GM21515 (cell line): ENCODE data around the gene CLASP1.
"Not testable (repeated sequence)": the region's sequence is repeated elsewhere in the genome, so short reads cannot be mapped to it uniquely, and the experiment has no call there.

Experiments used
- ATAC-seq: cut with Tn5 transposase; IDR thresholded peaks from one replicate; pipeline ENCODE4 v1.9.1; 2021; ENCODE audit not compliant: unreplicated experiment

CLASP1 gene

GRCh38 chr2:121478358-121478995 is 170.8 kb downstream of the CLASP1 start:
- not testable (repeated sequence) for ATAC-seq

- no peak for ATAC-seq
Measured at GRCh38 chr2:121476684-121477083, 172.6 kb downstream of the CLASP1 start.

- no peak for ATAC-seq
Measured at GRCh38 chr2:121475811-121476571, 173.3 kb downstream of the CLASP1 start.

- ATAC-seq = no peak
Measured at GRCh38 chr2:121473512-121473911, 175.8 kb downstream of the CLASP1 start.

- no peak for ATAC-seq
Measured at GRCh38 chr2:121472470-121472993, 176.7 kb downstream of the CLASP1 start.

- no peak for ATAC-seq
Measured at GRCh38 chr2:121471532-121472469, 177.5 kb downstream of the CLASP1 start.

- ATAC-seq = no peak
Measured at GRCh38 chr2:121470917-121471316, 178.3 kb downstream of the CLASP1 start.

GRCh38 chr2:121469356-121469755 is 179.9 kb downstream of the CLASP1 start:
- ATAC-seq = no peak

- ATAC-seq = no peak
Measured at GRCh38 chr2:121468936-121469335, 180.3 kb downstream of the CLASP1 start.

GRCh38 chr2:121459291-121459690 is 190.0 kb downstream of the CLASP1 start:
- no peak for ATAC-seq

GRCh38 chr2:121456325-121456724 is 192.9 kb downstream of the CLASP1 start:
- no peak for ATAC-seq

GRCh38 chr2:121455446-121455845 is 193.8 kb downstream of the CLASP1 start:
- no peak for ATAC-seq

- no peak for ATAC-seq
Measured at GRCh38 chr2:121454549-121455090, 194.6 kb downstream of the CLASP1 start.

- no peak for ATAC-seq
Measured at GRCh38 chr2:121451398-121451797, 197.9 kb downstream of the CLASP1 start.

GRCh38 chr2:121450301-121450700 is 199.0 kb downstream of the CLASP1 start:
- no peak for ATAC-seq

GRCh38 chr2:121446647-121447241 is 202.5 kb downstream of the CLASP1 start:
- ATAC-seq = no peak

- ATAC-seq = no peak
Measured at GRCh38 chr2:121442889-121443288, 206.4 kb downstream of the CLASP1 start.

- ATAC-seq = not testable (repeated sequence)
Measured at GRCh38 chr2:121438290-121438689, 211.0 kb downstream of the CLASP1 start.

- ATAC-seq = no peak
Measured at GRCh38 chr2:121436918-121437317, 212.3 kb downstream of the CLASP1 start.

- ATAC-seq = no peak
Measured at GRCh38 chr2:121435790-121436189, 213.5 kb downstream of the CLASP1 start.

GRCh38 chr2:121431214-121431613 is 218.0 kb downstream of the CLASP1 start:
- no peak for ATAC-seq
